Measurements from ENCODE around the gene MEG3. TPM values are rescaled to one million over a fixed set of nuclear protein-coding genes. Genes with fewer than 3 reads are reported as not detected.

Gene MEG3
- total RNA-seq, 2 donors from 2014 or later = 5.3 to 15.3 TPM

DNA sequence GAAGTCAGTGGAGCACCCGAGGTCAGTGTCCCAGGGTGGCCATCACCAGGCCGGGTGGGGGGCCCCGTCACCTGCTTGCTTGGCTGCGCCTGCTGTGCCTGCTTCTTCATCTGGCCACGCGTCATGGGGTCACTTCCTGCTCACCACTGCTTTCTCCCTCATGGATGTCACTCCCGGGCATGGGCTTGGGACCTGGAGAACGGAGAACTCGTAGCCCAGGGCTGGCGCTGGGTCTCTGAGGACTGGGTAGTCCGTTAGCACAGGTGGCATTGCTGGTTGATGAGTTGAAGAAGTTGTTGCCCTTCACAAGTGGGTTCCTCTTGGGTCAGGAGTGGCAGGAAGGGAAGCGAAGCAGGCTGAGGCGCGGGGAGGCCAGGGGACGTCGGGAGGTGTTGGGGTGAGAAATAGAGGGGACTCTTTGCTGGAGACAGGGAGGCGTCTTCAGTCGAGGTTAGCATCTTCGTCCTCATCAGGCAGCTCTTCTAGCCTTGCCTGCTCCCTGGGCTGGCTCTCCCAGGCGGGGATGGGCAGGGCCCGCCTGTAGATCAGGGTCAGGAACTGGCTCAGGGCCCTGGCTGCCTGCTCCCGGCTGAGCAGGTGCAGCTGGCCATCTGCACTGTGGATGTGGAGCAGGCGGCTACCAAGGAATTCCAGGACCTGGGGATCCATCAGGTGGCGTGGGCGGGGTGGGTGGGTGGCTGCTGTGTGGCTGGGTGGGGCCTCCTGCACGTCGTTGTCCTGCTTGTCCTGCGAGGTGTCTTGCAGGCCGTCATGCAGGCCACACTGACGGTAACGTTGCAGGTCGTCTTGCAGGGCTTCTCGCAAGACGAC is 54.6 kb downstream of the MEG3 start:
- Mint-ChIP-seq H3K27me3 (ENCODE audit: insufficient read depth) (peaks cover 23% of the 10 kb centered on the region), H3K9me3 (peaks cover 25% of the 10 kb centered on the region), H3K4me1 (peaks cover 3% of the 10 kb centered on the region), H3K27ac (no peak overlapping the region), H3K4me3 (no peak overlapping the region), H3K36me3 (ENCODE audit: low read depth) (peaks cover 11% of the 10 kb centered on the region)
- TF ChIP-seq, protein P1, sequence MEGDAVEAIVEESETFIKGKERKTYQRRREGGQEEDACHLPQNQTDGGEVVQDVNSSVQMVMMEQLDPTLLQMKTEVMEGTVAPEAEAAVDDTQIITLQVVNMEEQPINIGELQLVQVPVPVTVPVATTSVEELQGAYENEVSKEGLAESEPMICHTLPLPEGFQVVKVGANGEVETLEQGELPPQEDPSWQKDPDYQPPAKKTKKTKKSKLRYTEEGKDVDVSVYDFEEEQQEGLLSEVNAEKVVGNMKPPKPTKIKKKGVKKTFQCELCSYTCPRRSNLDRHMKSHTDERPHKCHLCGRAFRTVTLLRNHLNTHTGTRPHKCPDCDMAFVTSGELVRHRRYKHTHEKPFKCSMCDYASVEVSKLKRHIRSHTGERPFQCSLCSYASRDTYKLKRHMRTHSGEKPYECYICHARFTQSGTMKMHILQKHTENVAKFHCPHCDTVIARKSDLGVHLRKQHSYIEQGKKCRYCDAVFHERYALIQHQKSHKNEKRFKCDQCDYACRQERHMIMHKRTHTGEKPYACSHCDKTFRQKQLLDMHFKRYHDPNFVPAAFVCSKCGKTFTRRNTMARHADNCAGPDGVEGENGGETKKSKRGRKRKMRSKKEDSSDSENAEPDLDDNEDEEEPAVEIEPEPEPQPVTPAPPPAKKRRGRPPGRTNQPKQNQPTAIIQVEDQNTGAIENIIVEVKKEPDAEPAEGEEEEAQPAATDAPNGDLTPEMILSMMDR (conservative IDR thresholded peaks at IDR 0.05) = no peak
- Histone ChIP-seq H3K27ac (ENCODE audit: low read depth, low read length) (no peak overlapping the region), H3K27me3 (ENCODE audit: control insufficient read depth, insufficient read depth, low read length, poor library complexity, severe bottlenecking) (no peaks in the 10 kb centered on the region), H3K9me3 (ENCODE audit: control insufficient read depth, low read length) (no peaks in the 10 kb centered on the region), H3K4me1 (ENCODE audit: control insufficient read depth, insufficient read depth, low read length) (no peaks in the 10 kb centered on the region), H3K9ac (ENCODE audit: extremely low read depth, low read length, poor library complexity, severe bottlenecking) (no peak overlapping the region), H3K4me3 (ENCODE audit: low read length) (no peak overlapping the region), H3K36me3 (ENCODE audit: control insufficient read depth, insufficient read depth, low read length) (no peaks in the 10 kb centered on the region)
- no peak for DNase-seq
- 94% methylated on average over 21 to 34 of the region's 34 CpGs for WGBS, 2 experiments (ENCODE audit: insufficient coverage in 1 of 2, insufficient read length in 1 of 2)

DNA sequence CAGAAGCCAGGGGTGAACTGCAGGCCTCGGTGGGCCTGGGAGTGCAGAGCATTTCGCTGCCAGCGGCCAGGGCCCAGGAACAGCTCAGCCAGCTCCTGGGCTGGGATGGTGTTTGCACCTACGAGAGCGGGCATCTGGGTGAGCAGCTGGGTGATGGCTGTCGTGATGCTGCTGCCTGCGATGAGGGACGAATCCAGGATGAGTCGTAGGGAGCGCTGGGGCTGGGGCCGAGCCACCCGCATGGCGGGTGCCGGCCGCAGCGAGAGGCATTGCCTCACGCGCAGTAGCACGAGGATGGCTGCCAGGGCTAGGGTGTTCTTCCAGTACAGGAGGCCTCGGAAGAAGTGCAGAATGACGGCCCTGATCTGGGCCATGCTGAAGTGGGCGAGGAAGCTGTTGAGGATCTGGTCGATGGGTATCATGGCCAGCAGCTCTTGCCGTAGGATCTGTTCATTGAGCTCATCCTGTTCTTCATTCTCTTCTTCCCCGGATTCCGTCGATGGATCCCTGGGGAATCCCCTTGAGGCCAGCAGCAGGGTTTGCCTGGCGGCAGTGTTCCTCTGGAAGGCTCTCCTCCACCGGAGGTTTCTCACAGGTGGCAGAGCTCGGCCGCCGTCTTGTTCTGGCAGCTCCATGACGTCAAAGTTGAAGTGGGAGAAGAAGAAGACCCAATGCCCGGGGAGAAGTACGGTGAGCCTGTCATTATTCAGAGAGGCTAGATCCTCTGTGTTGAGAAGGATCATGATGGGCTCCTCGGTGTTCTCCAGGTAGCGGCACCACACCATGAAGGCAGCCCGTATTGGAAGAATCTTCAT is 55.5 kb downstream of the MEG3 start:
- Mint-ChIP-seq H3K36me3 (ENCODE audit: low read depth) (peaks cover 11% of the 10 kb centered on the region), H3K27me3 (ENCODE audit: insufficient read depth) (peaks cover 22% of the 10 kb centered on the region), H3K9me3 (peaks cover 25% of the 10 kb centered on the region), H3K4me1 (peaks cover 13% of the 10 kb centered on the region), H3K4me3 (no peak overlapping the region), H3K27ac (no peak overlapping the region)
- TF ChIP-seq, protein P1 (conservative IDR thresholded peaks at IDR 0.05) = no peak
- H3K9me3 ChIP-seq (ENCODE audit: control insufficient read depth, low read length) = no peaks in the 10 kb centered on the region
- 95 to 96% methylated on average over 35 to 38 of the region's 38 CpGs for WGBS, 2 experiments (ENCODE audit: insufficient coverage in 1 of 2, insufficient read length in 1 of 2)
- no peak for DNase-seq
- no peaks in the 10 kb centered on the region for H3K27me3 ChIP-seq (ENCODE audit: control insufficient read depth, insufficient read depth, low read length, poor library complexity, severe bottlenecking)
- H3K4me1 ChIP-seq (ENCODE audit: control insufficient read depth, insufficient read depth, low read length) = no peaks in the 10 kb centered on the region
- H3K36me3 ChIP-seq (ENCODE audit: control insufficient read depth, insufficient read depth, low read length) = no peaks in the 10 kb centered on the region
- H3K9ac ChIP-seq (ENCODE audit: extremely low read depth, low read length, poor library complexity, severe bottlenecking) = no peak overlapping the region
- no peak overlapping the region for H3K27ac ChIP-seq (ENCODE audit: low read depth, low read length)
- H3K4me3 ChIP-seq (ENCODE audit: low read length) = no peak overlapping the region

DNA sequence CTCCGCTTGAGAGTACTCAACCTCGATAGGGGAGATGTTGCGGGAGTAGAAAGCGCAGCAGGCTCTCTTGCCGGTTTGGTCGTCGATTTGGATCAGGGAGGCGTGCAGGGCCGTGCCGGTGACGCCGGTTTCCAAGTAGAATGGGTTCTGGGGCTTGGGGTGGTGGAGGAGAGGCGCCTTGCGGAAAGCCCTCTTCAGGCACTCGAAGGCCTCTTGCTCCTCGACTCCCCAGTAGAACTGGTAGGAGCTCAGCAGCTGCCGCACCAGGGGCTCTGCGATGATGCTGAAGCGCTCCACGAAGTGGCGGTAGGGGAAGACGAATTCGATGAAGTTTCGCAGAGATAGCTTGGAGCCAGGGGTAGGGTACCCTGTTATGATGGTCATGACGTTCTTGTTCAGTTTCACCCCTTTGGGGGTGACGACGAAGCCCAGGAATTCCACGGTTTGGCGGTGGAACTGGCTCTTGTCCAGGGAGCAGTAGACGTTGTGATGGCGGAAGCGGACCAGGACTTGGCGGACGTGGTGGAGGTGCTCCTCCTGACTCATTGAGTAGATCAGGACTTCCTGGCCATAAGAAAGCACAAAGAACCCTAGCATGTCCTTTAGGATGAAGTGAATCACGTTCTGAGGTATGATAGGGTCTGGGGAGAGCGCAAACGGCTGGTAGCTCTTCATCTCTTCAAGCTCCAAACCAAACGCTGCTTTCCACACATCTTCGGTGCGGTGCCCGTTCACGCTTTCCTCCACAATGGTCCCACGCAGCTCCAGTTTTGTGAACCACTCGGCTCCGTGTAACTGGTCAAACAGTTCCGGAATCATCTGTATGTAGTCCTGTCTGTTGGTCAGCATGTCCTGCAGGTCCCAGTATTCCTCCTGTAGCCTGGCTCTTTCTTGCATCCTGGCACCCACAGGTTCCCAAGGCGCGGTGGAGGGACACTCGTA is 56.4 kb downstream of the MEG3 start:
- TF ChIP-seq, protein P1 (conservative IDR thresholded peaks at IDR 0.05) = no peak
- no peak overlapping the region for H3K4me3 Mint-ChIP-seq
- H3K27ac ChIP-seq (ENCODE audit: low read depth, low read length) = no peak overlapping the region
- no peaks in the 10 kb centered on the region for H3K4me1 ChIP-seq (ENCODE audit: control insufficient read depth, insufficient read depth, low read length)
- H3K27me3 Mint-ChIP-seq (ENCODE audit: insufficient read depth) = peaks cover 22% of the 10 kb centered on the region
- no peak overlapping the region for H3K4me3 ChIP-seq (ENCODE audit: low read length)
- no peak for DNase-seq
- H3K9me3 Mint-ChIP-seq = peaks cover 25% of the 10 kb centered on the region
- peaks cover 11% of the 10 kb centered on the region for H3K4me1 Mint-ChIP-seq
- peaks cover 11% of the 10 kb centered on the region for H3K36me3 Mint-ChIP-seq (ENCODE audit: low read depth)
- H3K9ac ChIP-seq (ENCODE audit: extremely low read depth, low read length, poor library complexity, severe bottlenecking) = no peak overlapping the region
- WGBS, 2 experiments (ENCODE audit: insufficient coverage in 1 of 2, insufficient read length in 1 of 2) = 94 to 95% methylated on average over 45 to 49 of the region's 49 CpGs
- H3K27me3 ChIP-seq (ENCODE audit: control insufficient read depth, insufficient read depth, low read length, poor library complexity, severe bottlenecking) = no peaks in the 10 kb centered on the region
- H3K27ac Mint-ChIP-seq = no peak overlapping the region
- H3K9me3 ChIP-seq (ENCODE audit: control insufficient read depth, low read length) = no peaks in the 10 kb centered on the region
- H3K36me3 ChIP-seq (ENCODE audit: control insufficient read depth, insufficient read depth, low read length) = no peaks in the 10 kb centered on the region
